Parathyroid adenoma (tissue), 2 donors: ENCODE measurements around the gene PTGFR.

Experiments used
- H2AFZ ChIP-seq: fragments of 300-600 bp; sonication (generic); one replicate; pipeline ENCODE4 v1.7.0; 2017; ENCODE audit warnings: antibody characterized with exemption, mild to moderate bottlenecking
- H3K27ac ChIP-seq: fragments of 300-600 bp; sonication (generic); one replicate; pipeline ENCODE4 v1.7.0; 2017
- H3K27me3 ChIP-seq: fragments of 300-600 bp; sonication (generic); one replicate; pipeline ENCODE4 v1.7.0; 2017; ENCODE audit warnings: low read length; ENCODE audit not compliant: control insufficient read depth, insufficient read depth
- H3K36me3 ChIP-seq: fragments of 300-600 bp; sonication (generic); one replicate; pipeline ENCODE4 v1.7.0; 2017; ENCODE audit warnings: low read length; ENCODE audit not compliant: control insufficient read depth, insufficient read depth
- H3K4me1 ChIP-seq: fragments of 300-600 bp; sonication (generic); one replicate; pipeline ENCODE4 v1.7.0; 2017; ENCODE audit warnings: control low read depth
- H3K4me2 ChIP-seq: fragments of 300-600 bp; sonication (generic); one replicate; pipeline ENCODE4 v1.7.0; 2017; ENCODE audit warnings: low read length
- H3K4me3 ChIP-seq: fragments of 300-600 bp; sonication (generic); one replicate; pipeline ENCODE4 v1.7.0; 2017; ENCODE audit warnings: low read depth, low read length
- H3K79me2 ChIP-seq: fragments of 300-600 bp; sonication (generic); one replicate; pipeline ENCODE4 v1.7.0; 2017; ENCODE audit warnings: control low read depth
- H3K9ac ChIP-seq: fragments of 300-600 bp; sonication (generic); one replicate; pipeline ENCODE4 v1.7.0; 2017; ENCODE audit warnings: mild to moderate bottlenecking
- H3K9me3 ChIP-seq: fragments of 300-600 bp; sonication (generic); one replicate; pipeline ENCODE4 v1.7.0; 2017; ENCODE audit warnings: low read length; ENCODE audit not compliant: control insufficient read depth
- TF ChIP-seq, protein P1 (sequence below): fragments of 300-600 bp; sonication (generic); IDR thresholded peaks from one replicate; pipeline ENCODE4 v1.7.0; 2017; ENCODE audit warnings: antibody characterized with exemption, mild to moderate bottlenecking
- donor health status: primary hyperparathyroidism.

PTGFR gene

DNA sequence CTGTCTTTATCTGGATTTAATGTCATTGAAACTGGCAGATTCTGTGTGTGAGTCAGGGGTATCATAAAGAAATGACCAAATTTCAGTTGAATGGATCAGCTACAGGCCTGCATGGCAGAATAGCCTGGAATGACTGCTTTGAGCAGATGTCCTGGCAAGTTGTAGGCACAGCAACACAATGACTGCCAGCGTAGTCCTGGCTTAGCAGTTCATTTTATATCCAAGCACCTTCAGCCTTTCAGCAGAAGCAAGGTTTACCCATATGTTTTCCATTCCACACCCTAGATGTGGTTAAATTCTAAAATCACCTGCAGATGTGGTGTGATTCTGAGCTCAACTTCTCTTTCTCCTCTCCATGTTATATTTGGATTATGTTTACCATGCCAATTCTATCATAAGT lies 22.3 kb upstream of the PTGFR start:
- H3K27ac ChIP-seq = no peak overlapping the region
- no peak overlapping the region for H3K4me3 ChIP-seq
- H3K4me1 ChIP-seq = no peaks in the 10 kb centered on the region
- TF ChIP-seq, protein P1, sequence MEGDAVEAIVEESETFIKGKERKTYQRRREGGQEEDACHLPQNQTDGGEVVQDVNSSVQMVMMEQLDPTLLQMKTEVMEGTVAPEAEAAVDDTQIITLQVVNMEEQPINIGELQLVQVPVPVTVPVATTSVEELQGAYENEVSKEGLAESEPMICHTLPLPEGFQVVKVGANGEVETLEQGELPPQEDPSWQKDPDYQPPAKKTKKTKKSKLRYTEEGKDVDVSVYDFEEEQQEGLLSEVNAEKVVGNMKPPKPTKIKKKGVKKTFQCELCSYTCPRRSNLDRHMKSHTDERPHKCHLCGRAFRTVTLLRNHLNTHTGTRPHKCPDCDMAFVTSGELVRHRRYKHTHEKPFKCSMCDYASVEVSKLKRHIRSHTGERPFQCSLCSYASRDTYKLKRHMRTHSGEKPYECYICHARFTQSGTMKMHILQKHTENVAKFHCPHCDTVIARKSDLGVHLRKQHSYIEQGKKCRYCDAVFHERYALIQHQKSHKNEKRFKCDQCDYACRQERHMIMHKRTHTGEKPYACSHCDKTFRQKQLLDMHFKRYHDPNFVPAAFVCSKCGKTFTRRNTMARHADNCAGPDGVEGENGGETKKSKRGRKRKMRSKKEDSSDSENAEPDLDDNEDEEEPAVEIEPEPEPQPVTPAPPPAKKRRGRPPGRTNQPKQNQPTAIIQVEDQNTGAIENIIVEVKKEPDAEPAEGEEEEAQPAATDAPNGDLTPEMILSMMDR = no peak
- no peaks in the 10 kb centered on the region for H3K79me2 ChIP-seq
- no peaks in the 10 kb centered on the region for H3K9me3 ChIP-seq
- H2AFZ ChIP-seq = no peak overlapping the region
- H3K27me3 ChIP-seq = no peaks in the 10 kb centered on the region
- H3K4me2 ChIP-seq = no peak overlapping the region
- H3K9ac ChIP-seq = no peak overlapping the region
- H3K36me3 ChIP-seq = no peaks in the 10 kb centered on the region

DNA sequence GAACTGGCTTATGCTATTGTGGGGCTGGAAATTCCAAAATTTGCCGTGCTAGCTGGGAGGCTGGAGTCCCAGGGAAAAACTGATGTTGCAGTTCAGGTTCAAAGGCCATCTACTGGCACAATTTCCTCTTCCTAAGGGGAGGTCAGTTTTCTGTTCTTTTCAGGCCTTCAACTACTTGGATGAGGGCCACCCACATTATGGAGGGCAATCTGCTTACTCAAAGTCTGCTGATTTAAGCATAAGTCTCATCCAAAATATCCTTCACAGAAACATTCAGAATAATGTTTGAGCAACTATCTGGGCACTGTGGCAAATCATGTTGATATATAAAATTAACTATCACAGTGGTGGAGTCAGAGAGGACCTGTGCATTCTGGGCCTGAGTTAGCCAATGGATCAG lies 21.2 kb upstream of the PTGFR start:
- H3K9ac ChIP-seq = no peak overlapping the region

DNA sequence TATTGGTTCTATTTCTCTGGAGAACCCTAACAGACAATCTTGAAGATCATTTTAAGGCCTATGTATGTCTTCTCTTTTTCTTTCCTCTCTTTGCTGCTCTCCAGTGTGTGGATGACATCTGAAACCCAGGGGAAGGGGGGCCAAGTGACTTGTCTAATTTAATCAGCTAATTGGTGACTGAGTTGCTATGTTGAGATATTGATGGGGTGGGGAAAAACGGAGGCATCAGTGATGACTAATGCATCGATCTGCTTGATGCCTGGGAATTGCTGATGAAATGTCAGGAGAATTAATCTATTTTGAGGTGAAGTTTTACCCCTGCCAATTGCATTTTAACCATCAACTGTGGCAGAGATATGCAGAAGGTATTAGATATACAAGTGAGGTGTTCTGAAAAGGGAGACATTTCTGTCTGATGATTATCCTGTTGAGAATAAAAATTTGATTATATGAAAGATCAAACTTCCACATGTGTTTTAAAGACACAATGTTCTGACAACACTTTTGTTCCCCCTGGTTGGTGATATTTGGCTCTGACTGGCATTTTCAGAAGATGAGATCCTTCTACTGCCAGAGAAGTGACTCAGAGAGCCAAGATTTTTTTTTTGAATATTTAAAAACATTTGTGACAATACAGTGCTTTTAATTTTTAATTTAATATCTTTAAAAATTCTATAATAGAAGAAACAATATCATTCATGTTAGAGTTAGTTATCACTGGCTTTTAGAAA lies 18.7 kb upstream of the PTGFR start:
- Histone ChIP-seq H3K4me3 (no peak overlapping the region), H3K9ac (no peak overlapping the region), H2AFZ (no peak overlapping the region), H3K36me3 (no peaks in the 10 kb centered on the region), H3K27ac (no peak overlapping the region), H3K79me2 (no peaks in the 10 kb centered on the region), H3K4me1 (no peaks in the 10 kb centered on the region), H3K27me3 (no peaks in the 10 kb centered on the region), H3K4me2 (no peak overlapping the region), H3K9me3 (no peaks in the 10 kb centered on the region)
- TF ChIP-seq, protein P1 = no peak

More for the DNA sequence above, 21.2 kb upstream of the PTGFR start:
- H3K27ac ChIP-seq = no peak overlapping the region
- TF ChIP-seq, protein P1 = no peak
- no peaks in the 10 kb centered on the region for H3K9me3 ChIP-seq
- H3K4me2 ChIP-seq = no peak overlapping the region
- H3K4me3 ChIP-seq = no peak overlapping the region
- no peaks in the 10 kb centered on the region for H3K27me3 ChIP-seq
- H3K36me3 ChIP-seq = no peaks in the 10 kb centered on the region
- no peaks in the 10 kb centered on the region for H3K79me2 ChIP-seq
- no peak overlapping the region for H2AFZ ChIP-seq
- no peaks in the 10 kb centered on the region for H3K4me1 ChIP-seq

- H2AFZ ChIP-seq = no peak overlapping the region
- TF ChIP-seq, protein P1 = no peak
- no peak overlapping the region for H3K9ac ChIP-seq
Observed at GRCh38 chr1:78472851-78473496, 17.8 kb upstream of the PTGFR start.

GRCh38 chr1:78474092-78474491 lies 16.7 kb upstream of the PTGFR start:
- no peak overlapping the region for H2AFZ ChIP-seq
- no peaks in the 10 kb centered on the region for H3K79me2 ChIP-seq
- TF ChIP-seq, protein P1 = no peak
- H3K9me3 ChIP-seq = no peaks in the 10 kb centered on the region
- H3K9ac ChIP-seq = no peak overlapping the region
- H3K27ac ChIP-seq = no peak overlapping the region
- H3K36me3 ChIP-seq = no peaks in the 10 kb centered on the region
- no peaks in the 10 kb centered on the region for H3K27me3 ChIP-seq
- H3K4me2 ChIP-seq = no peak overlapping the region
- H3K4me3 ChIP-seq = no peak overlapping the region
- no peaks in the 10 kb centered on the region for H3K4me1 ChIP-seq

More at GRCh38 chr1:78472851-78473496, 17.8 kb upstream of the PTGFR start:
- no peak overlapping the region for H3K4me2 ChIP-seq
- no peaks in the 10 kb centered on the region for H3K4me1 ChIP-seq
- H3K36me3 ChIP-seq = no peaks in the 10 kb centered on the region
- no peaks in the 10 kb centered on the region for H3K79me2 ChIP-seq
- no peaks in the 10 kb centered on the region for H3K27me3 ChIP-seq
- no peak overlapping the region for H3K4me3 ChIP-seq
- H3K27ac ChIP-seq = no peak overlapping the region
- no peaks in the 10 kb centered on the region for H3K9me3 ChIP-seq
